ENCODE measurements around the gene MBTPS2. TPM values are rescaled to one million over a fixed set of nuclear protein-coding genes. Genes with fewer than 3 reads are reported as not detected.

Gene MBTPS2
- total RNA-seq, 3 donors from 2014 or later = 8.2 to 12.0 (median 9.5) TPM

- no peak for TF ChIP-seq CTCF (IDR thresholded peaks at IDR 0.05)
- ATAC-seq (no peak), DNase-seq (no peak)
- no peaks in the 10 kb centered on the region for H3K4me1 ChIP-seq (ENCODE audit: low read depth)
- no peaks in the 10 kb centered on the region for H3K36me3 ChIP-seq (ENCODE audit: low read depth)
- intact Hi-C loops (cut with DNase I, micrococcal nuclease) = no loop called here
- H3K9me3 ChIP-seq = no peaks in the 10 kb centered on the region
- H3K4me3 ChIP-seq = no peak overlapping the region
These were observed 66.5 kb downstream of the MBTPS2 start for GRCh38 chrX:21905953-21906352.

- no peak for DNase-seq
- intact Hi-C loops (cut with DNase I, micrococcal nuclease) = no loop called here
- no peaks in the 10 kb centered on the region for H3K4me1 ChIP-seq (ENCODE audit: low read depth)
- H3K9me3 ChIP-seq = no peaks in the 10 kb centered on the region
- no peaks in the 10 kb centered on the region for H3K36me3 ChIP-seq (ENCODE audit: low read depth)
- TF ChIP-seq CTCF (IDR thresholded peaks at IDR 0.05) = no peak
- no peak overlapping the region for H3K4me3 ChIP-seq
- ATAC-seq = no peak
These were observed 67.8 kb downstream of the MBTPS2 start for GRCh38 chrX:21907260-21907659.

GRCh38 chrX:21911481-21911880 lies 72.1 kb downstream of the MBTPS2 start:
- Histone ChIP-seq H3K4me1 (ENCODE audit: low read depth) (no peaks in the 10 kb centered on the region), H3K9me3 (no peaks in the 10 kb centered on the region), H3K4me3 (no peak overlapping the region), H3K36me3 (ENCODE audit: low read depth) (no peaks in the 10 kb centered on the region)
- DNase-seq (no peak), ATAC-seq (no peak)
- TF ChIP-seq CTCF (IDR thresholded peaks at IDR 0.05) = no peak
- intact Hi-C loops (cut with DNase I, micrococcal nuclease) = no loop called here

DNA sequence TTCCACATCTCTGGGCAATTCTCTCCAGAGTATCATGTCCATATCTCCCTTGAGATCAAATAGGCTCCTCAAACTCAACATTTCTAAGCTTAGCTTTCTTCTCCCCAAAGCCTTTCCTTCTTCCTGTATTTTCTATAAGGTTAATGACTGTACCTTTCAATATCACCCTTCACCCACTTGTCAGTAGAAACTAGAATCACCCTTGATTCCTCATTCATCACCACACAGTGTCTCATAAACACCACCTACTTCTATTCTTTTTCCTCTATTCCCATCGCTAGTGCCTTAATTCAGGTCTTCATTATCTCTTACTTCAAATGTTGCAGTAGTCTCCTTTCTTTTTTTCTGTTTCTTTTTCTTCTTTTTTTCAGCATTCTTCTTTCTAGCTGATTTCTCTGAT lies 72.8 kb downstream of the MBTPS2 start:
- no peaks in the 10 kb centered on the region for H3K4me1 ChIP-seq (ENCODE audit: low read depth)
- TF ChIP-seq CTCF (IDR thresholded peaks at IDR 0.05) = no peak
- no peaks in the 10 kb centered on the region for H3K9me3 ChIP-seq
- no peaks in the 10 kb centered on the region for H3K36me3 ChIP-seq (ENCODE audit: low read depth)
- intact Hi-C loops (cut with DNase I, micrococcal nuclease) = no loop called here
- H3K4me3 ChIP-seq = no peak overlapping the region
- no peak for ATAC-seq
- DNase-seq = no peak

DNA sequence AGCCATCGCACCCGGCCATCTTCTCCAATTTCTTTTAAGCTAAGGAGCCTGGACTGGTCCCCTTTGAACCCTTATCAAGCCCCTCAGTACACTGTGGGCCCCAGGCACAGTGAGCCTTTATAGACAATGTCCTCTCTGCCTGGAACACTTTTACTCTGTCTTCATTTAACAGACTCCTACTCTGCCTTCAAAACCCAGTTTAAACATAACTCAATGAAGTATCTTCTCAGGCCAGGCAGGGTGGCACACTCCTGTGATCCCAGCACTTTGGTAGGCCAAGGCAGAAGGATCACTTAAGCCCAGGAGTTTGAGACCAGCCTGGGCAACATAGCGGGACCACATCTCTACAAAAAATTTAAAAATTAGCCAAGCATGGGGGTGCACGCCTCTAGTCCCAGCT lies 73.6 kb downstream of the MBTPS2 start:
- no peaks in the 10 kb centered on the region for H3K9me3 ChIP-seq
- ATAC-seq (no peak), DNase-seq (no peak)
- no peaks in the 10 kb centered on the region for H3K4me1 ChIP-seq (ENCODE audit: low read depth)
- intact Hi-C loops (cut with DNase I, micrococcal nuclease) = no loop called here
- no peaks in the 10 kb centered on the region for H3K36me3 ChIP-seq (ENCODE audit: low read depth)
- TF ChIP-seq CTCF (IDR thresholded peaks at IDR 0.05) = no peak
- no peak overlapping the region for H3K4me3 ChIP-seq

DNA sequence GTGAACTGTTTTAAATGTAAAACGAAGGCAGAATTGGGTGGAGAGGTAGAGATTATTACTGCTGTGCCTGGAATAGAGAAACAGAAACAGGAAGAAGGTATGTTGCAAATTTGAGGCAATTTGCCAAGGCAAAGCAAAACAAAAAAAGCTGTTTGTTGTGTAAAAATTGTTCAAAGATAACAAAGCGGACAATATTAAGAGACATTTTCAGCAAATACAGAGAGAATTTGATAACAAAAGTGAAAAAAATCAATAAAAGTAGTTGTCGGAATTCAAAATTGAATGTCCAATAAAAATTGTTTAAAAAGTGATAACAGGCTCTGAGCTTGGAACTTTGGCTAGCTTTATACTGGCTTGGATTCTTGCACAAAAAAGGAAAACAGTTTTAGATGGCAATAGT lies 86.7 kb downstream of the MBTPS2 start:
- no peak for TF ChIP-seq CTCF (IDR thresholded peaks at IDR 0.05)
- no peak overlapping the region for H3K4me3 ChIP-seq
- intact Hi-C loops (cut with DNase I, micrococcal nuclease) = no loop called here
- no peaks in the 10 kb centered on the region for H3K9me3 ChIP-seq
- no peaks in the 10 kb centered on the region for H3K4me1 ChIP-seq (ENCODE audit: low read depth)
- no peaks in the 10 kb centered on the region for H3K36me3 ChIP-seq (ENCODE audit: low read depth)
- no peak for ATAC-seq
- DNase-seq = no peak
